Stimulated activated CD4-positive, alpha-beta T cell treated with anti-CD3 and anti-CD28 coated beads, Interleukin-4, amount 100 ng/mL, for 1 hour (primary cell): ENCODE results near the gene LMLN.
"Not testable (repeated sequence)": the region's sequence is repeated elsewhere in the genome, so short reads cannot be mapped to it uniquely, and the experiment has no call there.

ENCODE experiments used
- DNase-seq: peaks from one replicate; pipeline ENCODE4 v3.0.0-alpha.2; 2020

The LMLN gene

GRCh38 chr3:198080521-198081384, 120.7 kb downstream of the LMLN start:
- peak; percentile 77 for DNase-seq

- DNase-seq, result no peak
These were observed 121.4 kb downstream of the LMLN start for GRCh38 chr3:198081421-198081844.

GRCh38 chr3:198082226-198082625, 122.2 kb downstream of the LMLN start:
- not testable (repeated sequence) for DNase-seq

GRCh38 chr3:198088421-198088955, 128.5 kb downstream of the LMLN start:
- no peak for DNase-seq

GRCh38 chr3:198090795-198091332, 130.8 kb downstream of the LMLN start:
- DNase-seq, result no peak

- no peak for DNase-seq
These were observed 132.3 kb downstream of the LMLN start for GRCh38 chr3:198092276-198092675.

GRCh38 chr3:198093112-198093679, 133.2 kb downstream of the LMLN start:
- DNase-seq, result no peak
